ENCODE measurements around the gene ZNF385B. TPM values are rescaled to one million over a fixed set of nuclear protein-coding genes. Genes with fewer than 3 reads are reported as not detected.

ZNF385B gene
- total RNA-seq, 1 donor from 2014 or later, result not detected

- Mint-ChIP-seq H3K4me3 (no peak overlapping the region), H3K36me3 (ENCODE audit: low read depth) (no peaks in the 10 kb centered on the region), H3K27me3 (peaks cover 1% of the 10 kb centered on the region), H3K4me1 (no peaks in the 10 kb centered on the region), H3K27ac (no peak overlapping the region), H3K9me3 (peaks cover under 1% of the 10 kb centered on the region)
- intact Hi-C loops (cut with micrococcal nuclease), result no loop called here
- DNase-seq (no peak), ATAC-seq (ENCODE audit: low read depth) (no peak)
- POLR2A ChIA-PET, result no interaction called here
- TF ChIP-seq CTCF (IDR thresholded peaks at IDR 0.05), result no peak
- CTCF ChIA-PET, result no interaction called here
These were observed 327.5 kb downstream of the ZNF385B start for GRCh38 chr2:179533875-179534274.

DNA sequence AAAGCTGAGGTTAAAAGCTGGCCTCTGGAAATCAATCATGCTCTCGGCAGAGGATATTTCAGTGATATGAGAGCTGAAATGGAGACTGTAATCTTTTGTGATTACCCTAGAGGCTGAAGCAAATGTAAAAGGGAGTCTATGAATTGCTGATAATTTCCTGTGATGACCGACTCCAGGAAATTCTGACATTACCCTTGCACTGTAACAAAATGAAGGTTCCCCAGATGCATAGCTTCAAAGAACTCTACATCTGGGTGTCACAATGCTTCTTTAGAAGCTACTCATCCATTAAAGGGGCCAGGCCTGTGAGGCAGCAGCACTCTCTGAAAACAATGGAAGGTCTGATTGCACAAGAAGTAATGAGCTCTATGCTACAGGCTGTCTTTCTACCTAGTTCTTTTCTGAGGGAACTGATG is 328.5 kb downstream of the ZNF385B start:
- DNase-seq (no peak), ATAC-seq (ENCODE audit: low read depth) (no peak)
- H3K27ac Mint-ChIP-seq, result no peak overlapping the region
- no peaks in the 10 kb centered on the region for H3K36me3 Mint-ChIP-seq (ENCODE audit: low read depth)
- POLR2A ChIA-PET, result no interaction called here
- H3K4me3 Mint-ChIP-seq, result no peak overlapping the region
- H3K9me3 Mint-ChIP-seq, result no peaks in the 10 kb centered on the region
- CTCF ChIA-PET, result no interaction called here
- TF ChIP-seq CTCF (IDR thresholded peaks at IDR 0.05), result no peak
- H3K4me1 Mint-ChIP-seq, result no peaks in the 10 kb centered on the region
- intact Hi-C loops (cut with micrococcal nuclease), result no loop called here
- H3K27me3 Mint-ChIP-seq, result peaks cover 1% of the 10 kb centered on the region

GRCh38 chr2:179528576-179529069 is 332.8 kb downstream of the ZNF385B start:
- Mint-ChIP-seq H3K9me3 (no peaks in the 10 kb centered on the region), H3K4me1 (no peaks in the 10 kb centered on the region), H3K4me3 (no peak overlapping the region), H3K36me3 (ENCODE audit: low read depth) (no peaks in the 10 kb centered on the region), H3K27me3 (no peaks in the 10 kb centered on the region), H3K27ac (no peak overlapping the region)
- intact Hi-C loops (cut with micrococcal nuclease), result no loop called here
- ChIA-PET CTCF (no interaction called here), POLR2A (no interaction called here)
- ATAC-seq (ENCODE audit: low read depth) (no peak), DNase-seq (no peak)
- no peak for TF ChIP-seq CTCF (IDR thresholded peaks at IDR 0.05)

- no peak overlapping the region for H3K27ac Mint-ChIP-seq
- intact Hi-C loops (cut with micrococcal nuclease), result no loop called here
These were observed 336.1 kb downstream of the ZNF385B start for GRCh38 chr2:179525340-179525739.

DNA sequence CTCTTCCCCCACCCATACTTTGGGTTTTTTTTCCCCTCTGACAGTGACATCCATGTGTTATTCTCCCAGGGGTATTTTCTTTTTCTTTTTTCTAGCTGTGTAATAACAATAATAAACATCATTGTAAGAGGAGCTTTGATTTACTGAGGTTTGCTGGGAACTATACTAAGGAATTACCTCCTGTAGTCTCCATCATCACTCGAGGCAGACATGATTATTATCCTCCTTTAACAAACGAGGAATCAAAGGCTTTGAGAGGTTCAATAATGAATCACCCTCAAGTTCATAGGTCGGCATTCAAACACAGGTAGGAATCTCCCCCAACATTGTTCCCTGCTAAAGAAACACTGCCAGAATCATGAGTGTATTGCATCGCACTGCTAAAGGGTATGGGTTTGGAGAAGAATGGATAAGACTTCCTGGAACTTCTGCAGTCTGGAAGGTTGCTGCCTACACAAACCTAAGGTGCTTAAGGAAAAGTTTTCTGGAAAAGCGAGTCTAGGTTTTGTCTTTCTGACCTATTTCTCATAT is 336.5 kb downstream of the ZNF385B start:
- Mint-ChIP-seq H3K9me3 (no peaks in the 10 kb centered on the region), H3K27ac (no peak overlapping the region), H3K27me3 (peaks cover 1% of the 10 kb centered on the region), H3K4me3 (no peak overlapping the region), H3K36me3 (ENCODE audit: low read depth) (no peaks in the 10 kb centered on the region), H3K4me1 (no peaks in the 10 kb centered on the region)
- TF ChIP-seq CTCF (IDR thresholded peaks at IDR 0.05), result no peak
- CTCF ChIA-PET, result no interaction called here
- intact Hi-C loops (cut with micrococcal nuclease), result no loop called here
- DNase-seq, result no peak
- POLR2A ChIA-PET, result no interaction called here
- no peak for ATAC-seq (ENCODE audit: low read depth)

More at GRCh38 chr2:179525340-179525739, 336.1 kb downstream of the ZNF385B start:
- Mint-ChIP-seq H3K9me3 (no peaks in the 10 kb centered on the region), H3K36me3 (ENCODE audit: low read depth) (no peaks in the 10 kb centered on the region), H3K4me3 (no peak overlapping the region), H3K27me3 (peaks cover 1% of the 10 kb centered on the region), H3K4me1 (no peaks in the 10 kb centered on the region)
- ATAC-seq (ENCODE audit: low read depth) (no peak), DNase-seq (no peak)
- ChIA-PET POLR2A (no interaction called here), CTCF (no interaction called here)
- TF ChIP-seq CTCF (IDR thresholded peaks at IDR 0.05), result no peak
